HG03139 (cell line): ENCODE data around the gene LANCL2.
"Not testable (repeated sequence)": the region's sequence is repeated elsewhere in the genome, so short reads cannot be mapped to it uniquely, and the experiment has no call there.

ENCODE experiments used
- ATAC-seq: cut with Tn5 transposase; IDR thresholded peaks from one replicate; pipeline ENCODE4 v1.9.1; 2021; ENCODE audit not compliant: unreplicated experiment

LANCL2 gene

GRCh38 chr7:55365205-55365674 lies at the start of gene LANCL2:
Gene LANCL2 (plus strand): TSS chr7:55365337. CDS start chr7:55366026, 689 bp downstream.
- ATAC-seq, result peak; percentile 30

GRCh38 chr7:55325371-55325792 lies 39.8 kb upstream of the LANCL2 start:
- no peak for ATAC-seq

GRCh38 chr7:55326081-55326835 lies 38.9 kb upstream of the LANCL2 start:
- no peak for ATAC-seq

- no peak for ATAC-seq
Measured at GRCh38 chr7:55326945-55327626, 38.1 kb upstream of the LANCL2 start.

- ATAC-seq, result no peak
Measured at GRCh38 chr7:55335151-55335550, 30.0 kb upstream of the LANCL2 start.

GRCh38 chr7:55335786-55336185 lies 29.4 kb upstream of the LANCL2 start:
- no peak for ATAC-seq

GRCh38 chr7:55336540-55336939 lies 28.6 kb upstream of the LANCL2 start:
- no peak for ATAC-seq

GRCh38 chr7:55339033-55340000 lies 25.8 kb upstream of the LANCL2 start:
- ATAC-seq, result no peak

GRCh38 chr7:55342216-55342871 lies 22.8 kb upstream of the LANCL2 start:
- ATAC-seq, result no peak

GRCh38 chr7:55343002-55343781 lies 21.9 kb upstream of the LANCL2 start:
- no peak for ATAC-seq

GRCh38 chr7:55343860-55344606 lies 21.1 kb upstream of the LANCL2 start:
- ATAC-seq, result no peak

GRCh38 chr7:55344840-55345239 lies 20.3 kb upstream of the LANCL2 start:
- ATAC-seq, result no peak

GRCh38 chr7:55345292-55345691 lies 19.8 kb upstream of the LANCL2 start:
- ATAC-seq, result no peak

- ATAC-seq, result no peak
Measured at GRCh38 chr7:55348502-55348901, 16.6 kb upstream of the LANCL2 start.

- no peak for ATAC-seq
Measured at GRCh38 chr7:55349121-55349520, 16.0 kb upstream of the LANCL2 start.

- no peak for ATAC-seq
Measured at GRCh38 chr7:55350281-55350680, 14.9 kb upstream of the LANCL2 start.

GRCh38 chr7:55351263-55351662 lies 13.9 kb upstream of the LANCL2 start:
- no peak for ATAC-seq

- not testable (repeated sequence) for ATAC-seq
Measured at GRCh38 chr7:55352947-55353273, 12.2 kb upstream of the LANCL2 start.

GRCh38 chr7:55360486-55360885 lies 4.7 kb upstream of the LANCL2 start:
- no peak for ATAC-seq
